GM19099 (cell line): ENCODE results near the gene PLRG1.

Experiments
- POLR2A ChIP-seq: IDR thresholded peaks from 3 replicates; pipeline ENCODE4 v1.6.1; 2011; ENCODE audit warnings: low read depth; ENCODE audit not compliant: insufficient read length; ENCODE audit errors: extremely low read depth

The PLRG1 gene

DNA sequence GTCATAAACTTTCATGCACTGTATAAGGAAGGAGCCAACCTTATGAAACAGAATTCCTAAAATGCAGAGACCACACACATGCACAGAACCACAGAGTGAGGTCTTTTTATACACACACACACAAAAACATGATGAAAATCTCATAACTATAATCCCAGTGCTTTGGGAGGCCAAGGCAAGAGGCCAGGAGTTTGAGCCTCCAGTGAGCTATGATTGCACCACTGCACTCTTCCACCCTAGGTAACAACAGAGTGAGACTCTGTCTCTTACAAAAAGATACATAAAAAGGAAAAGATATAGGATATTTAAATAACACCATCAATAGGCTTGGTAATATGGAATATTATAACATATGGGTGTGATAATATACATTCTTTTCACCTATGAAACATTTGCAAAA lies 29.7 kb upstream of the PLRG1 start:
- no peak for TF ChIP-seq POLR2A

DNA sequence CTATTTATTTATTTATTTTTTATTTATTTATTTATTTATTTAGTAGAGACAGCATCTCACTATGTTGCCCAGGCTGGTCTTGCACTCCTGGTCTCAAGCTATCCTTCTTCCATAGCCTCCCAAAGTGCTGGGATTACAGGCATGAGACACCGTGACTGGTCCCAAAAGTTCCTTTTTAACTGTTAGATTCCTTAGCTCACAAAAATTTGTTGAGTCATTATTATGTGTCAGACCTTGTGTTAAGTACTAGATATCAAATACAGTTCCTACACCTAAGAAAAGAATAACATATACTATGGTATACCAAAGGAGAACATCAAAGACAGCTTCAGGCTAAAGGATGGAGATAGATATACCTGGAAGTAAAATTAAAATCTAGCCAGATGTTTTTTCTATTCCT lies 28.7 kb upstream of the PLRG1 start:
- TF ChIP-seq POLR2A, result no peak

DNA sequence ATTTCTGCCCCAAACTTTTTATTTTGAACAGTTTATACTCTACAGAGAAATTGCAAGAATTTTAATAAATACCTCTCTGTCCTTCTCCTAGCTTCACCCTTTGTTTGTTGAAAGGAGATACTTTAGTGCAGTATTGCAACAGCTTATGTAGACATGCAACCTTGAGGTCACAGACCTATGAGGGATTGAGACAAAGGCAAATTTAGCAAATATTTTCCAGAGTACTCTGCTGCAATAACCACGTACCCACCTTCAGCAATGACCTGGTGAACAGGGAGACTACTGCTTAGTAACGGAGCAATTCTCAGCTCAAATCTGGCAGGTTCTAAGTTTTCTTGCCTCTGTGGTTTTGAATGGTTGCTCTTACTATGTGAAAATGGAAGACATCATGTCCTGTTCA lies 27.1 kb upstream of the PLRG1 start:
- no peak for TF ChIP-seq POLR2A

DNA sequence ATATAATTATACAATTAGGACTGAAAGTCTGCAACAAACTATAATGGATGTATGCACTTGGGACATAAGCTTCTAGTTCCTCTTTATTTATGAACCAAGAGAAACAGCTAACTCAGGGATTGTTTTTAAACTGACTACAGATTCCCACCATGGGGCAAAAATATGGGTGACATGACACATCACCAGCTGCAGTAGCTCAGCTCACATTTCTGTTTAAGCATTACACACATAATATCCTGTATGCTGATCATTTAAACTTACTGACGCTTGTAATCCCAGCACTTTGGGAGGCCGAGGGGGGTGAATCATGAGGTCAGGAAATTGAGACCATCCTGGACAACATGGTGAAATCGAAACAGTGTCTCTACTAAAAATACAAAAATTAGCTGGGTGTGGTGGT lies 24.1 kb upstream of the PLRG1 start:
- no peak for TF ChIP-seq POLR2A

DNA sequence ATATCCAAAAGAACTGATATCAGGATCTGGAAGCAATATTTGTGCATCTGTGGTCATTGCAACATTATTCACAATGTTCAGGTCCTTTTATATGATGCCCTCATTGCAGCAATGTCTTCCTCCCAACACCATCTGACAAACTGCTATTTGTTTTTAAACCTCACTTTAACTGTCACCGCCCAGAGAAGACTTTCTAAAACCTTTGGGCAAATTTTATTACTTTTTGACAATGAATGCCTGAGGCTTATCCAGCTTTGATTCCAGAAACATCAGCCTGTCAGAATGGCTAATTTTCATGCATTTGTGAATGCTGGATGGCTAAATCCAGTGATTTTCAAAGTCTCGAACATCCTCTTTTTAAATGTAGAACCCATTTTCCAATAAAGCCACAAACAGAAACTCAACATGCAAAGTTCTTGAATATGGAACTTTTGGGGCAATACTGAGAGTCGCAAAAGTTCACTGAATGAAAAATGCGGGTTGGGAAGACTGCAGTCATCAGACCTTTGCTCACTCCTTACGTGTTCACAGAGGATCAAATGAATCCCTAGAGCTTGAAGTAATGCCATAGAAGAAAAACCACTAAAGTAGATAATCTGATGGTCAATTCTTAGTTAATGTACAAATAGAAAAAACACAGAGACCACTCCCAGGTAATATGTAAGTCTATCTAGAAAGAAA lies 23.1 kb upstream of the PLRG1 start:
- no peak for TF ChIP-seq POLR2A

DNA sequence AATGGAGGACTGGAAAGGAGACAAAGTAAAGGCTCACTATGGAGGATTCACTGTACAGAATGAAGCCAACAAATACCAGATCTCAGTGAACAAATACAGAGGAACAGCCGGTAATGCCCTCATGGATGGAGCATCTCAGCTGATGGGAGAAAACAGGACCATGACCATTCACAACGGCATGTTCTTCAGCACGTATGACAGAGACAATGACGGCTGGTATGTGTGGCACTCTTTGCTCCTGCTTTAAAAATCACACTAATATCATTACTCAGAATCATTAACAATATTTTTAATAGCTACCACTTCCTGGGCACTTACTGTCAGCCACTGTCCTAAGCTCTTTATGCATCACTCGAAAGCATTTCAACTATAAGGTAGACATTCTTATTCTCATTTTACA lies 19.4 kb upstream of the PLRG1 start:
- TF ChIP-seq POLR2A, result no peak

DNA sequence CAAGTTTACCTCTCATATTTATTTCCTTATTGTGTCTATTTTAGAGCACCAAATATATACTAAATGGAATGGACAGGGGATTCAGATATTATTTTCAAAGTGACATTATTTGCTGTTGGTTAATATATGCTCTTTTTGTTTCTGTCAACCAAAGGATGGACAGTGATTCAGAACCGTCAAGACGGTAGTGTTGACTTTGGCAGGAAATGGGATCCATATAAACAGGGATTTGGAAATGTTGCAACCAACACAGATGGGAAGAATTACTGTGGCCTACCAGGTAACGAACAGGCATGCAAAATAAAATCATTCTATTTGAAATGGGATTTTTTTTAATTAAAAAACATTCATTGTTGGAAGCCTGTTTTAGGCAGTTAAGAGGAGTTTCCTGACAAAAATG lies 18.8 kb upstream of the PLRG1 start:
- no peak for TF ChIP-seq POLR2A

DNA sequence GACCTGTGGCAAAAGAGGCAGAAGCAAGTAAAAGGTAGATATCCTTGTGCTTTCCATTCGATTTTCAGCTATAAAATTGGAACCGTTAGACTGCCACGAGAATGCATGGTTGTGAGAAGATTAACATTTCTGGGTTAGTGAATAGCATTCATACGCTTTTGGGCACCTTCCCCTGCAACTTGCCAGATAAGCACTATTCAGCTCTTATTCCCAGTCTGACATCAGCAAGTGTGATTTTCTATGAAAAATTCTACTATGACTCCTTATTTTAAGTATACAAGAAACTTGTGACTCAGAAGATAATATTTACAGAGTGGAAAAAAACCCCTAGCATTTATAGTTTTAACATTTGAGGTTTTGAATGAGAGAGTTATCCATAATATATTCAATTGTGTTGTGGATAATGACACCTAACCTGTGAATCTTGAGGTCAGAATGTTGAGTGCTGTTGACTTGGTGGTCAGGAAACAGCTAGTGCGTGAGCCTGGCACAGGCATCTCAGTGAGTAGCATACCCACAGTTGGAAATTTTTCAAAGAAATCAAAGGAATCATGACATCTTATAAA lies 16.5 kb upstream of the PLRG1 start:
- no peak for TF ChIP-seq POLR2A

DNA sequence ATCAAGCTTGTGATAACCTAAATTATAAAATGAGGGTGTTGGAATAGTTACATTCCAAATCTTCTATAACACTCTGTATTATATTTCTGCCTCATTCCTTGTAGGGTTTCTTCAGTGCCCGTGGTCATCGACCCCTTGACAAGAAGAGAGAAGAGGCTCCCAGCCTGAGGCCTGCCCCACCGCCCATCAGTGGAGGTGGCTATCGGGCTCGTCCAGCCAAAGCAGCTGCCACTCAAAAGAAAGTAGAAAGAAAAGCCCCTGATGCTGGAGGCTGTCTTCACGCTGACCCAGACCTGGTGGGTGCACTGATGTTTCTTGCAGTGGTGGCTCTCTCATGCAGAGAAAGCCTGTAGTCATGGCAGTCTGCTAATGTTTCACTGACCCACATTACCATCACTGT lies 15.5 kb upstream of the PLRG1 start:
- TF ChIP-seq POLR2A, result no peak

DNA sequence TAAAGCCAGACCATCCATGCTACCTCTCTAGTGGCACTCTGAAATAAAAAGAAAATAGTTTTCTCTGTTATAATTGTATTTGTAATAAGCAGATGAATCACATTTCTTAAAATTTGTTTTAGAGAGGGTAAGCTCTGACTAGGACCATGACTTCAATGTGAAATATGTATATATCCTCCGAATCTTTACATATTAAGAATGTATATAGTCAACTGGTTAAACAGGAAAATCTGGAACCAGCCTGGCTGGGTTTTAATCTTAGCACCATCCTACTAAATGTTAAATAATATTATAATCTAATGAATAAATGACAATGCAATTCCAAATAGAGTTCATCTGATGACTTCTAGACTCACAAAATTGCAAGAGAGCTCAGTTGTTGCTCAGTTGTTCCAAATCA lies 14.1 kb upstream of the PLRG1 start:
- TF ChIP-seq POLR2A, result no peak

DNA sequence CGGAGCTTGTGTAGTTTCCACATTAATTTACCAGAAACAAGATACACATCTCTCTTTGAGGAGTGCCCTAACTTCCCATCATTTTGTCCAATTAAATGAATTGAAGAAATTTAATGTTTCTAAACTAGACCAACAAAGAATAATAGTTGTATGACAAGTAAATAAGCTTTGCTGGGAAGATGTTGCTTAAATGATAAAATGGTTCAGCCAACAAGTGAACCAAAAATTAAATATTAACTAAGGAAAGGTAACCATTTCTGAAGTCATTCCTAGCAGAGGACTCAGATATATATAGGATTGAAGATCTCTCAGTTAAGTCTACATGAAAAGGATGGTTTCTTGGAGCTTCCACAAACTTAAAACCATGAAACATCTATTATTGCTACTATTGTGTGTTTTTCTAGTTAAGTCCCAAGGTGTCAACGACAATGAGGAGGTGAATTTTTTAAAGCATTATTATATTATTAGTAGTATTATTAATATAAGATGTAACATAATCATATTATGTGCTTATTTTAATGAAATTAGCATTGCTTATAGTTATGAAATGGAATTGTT lies 12.6 kb upstream of the PLRG1 start, which contains the start of gene FGB:
Gene FGB, plus strand, starts transcription at position 315 of the 558 bp plus-strand sequence. Its CDS starts 8 bp downstream, at position 323.
- TF ChIP-seq POLR2A, result no peak

DNA sequence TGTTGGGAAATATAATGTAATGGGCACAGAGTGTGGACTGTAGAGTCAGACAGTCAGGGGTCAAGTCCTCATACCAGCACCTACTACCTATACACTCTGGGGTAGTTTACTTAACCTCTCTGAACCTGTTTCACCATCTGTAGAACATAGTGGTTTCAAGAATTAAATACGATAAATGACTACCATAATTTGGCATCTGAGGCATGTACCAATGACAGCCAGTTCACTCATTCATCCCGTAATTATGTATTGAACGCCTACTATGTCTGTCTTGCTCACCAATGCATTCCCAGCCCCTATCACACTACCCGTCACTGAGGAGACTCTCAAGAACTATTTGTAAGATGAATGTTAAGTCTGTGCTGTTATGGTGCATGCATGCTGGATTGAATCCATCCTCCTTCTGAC lies 10.6 kb upstream of the PLRG1 start:
- no peak for TF ChIP-seq POLR2A

DNA sequence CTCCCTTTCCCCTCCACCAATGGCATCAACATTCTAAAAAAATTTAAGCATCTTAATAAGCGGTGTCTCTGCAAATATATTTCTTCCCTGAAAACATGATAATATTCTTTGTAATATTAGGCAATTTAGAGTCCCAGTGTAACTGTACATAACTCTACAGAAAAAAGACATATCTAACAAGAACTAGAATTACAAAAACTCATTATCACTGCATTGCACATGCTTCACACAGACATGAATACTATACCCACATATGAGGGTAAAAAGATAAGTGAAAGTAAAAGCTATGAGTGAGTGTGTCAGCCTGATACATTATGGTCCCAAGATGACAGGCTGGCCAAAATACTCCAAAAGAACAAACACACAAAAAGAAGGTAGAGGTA lies 10.2 kb upstream of the PLRG1 start:
- TF ChIP-seq POLR2A, result no peak

DNA sequence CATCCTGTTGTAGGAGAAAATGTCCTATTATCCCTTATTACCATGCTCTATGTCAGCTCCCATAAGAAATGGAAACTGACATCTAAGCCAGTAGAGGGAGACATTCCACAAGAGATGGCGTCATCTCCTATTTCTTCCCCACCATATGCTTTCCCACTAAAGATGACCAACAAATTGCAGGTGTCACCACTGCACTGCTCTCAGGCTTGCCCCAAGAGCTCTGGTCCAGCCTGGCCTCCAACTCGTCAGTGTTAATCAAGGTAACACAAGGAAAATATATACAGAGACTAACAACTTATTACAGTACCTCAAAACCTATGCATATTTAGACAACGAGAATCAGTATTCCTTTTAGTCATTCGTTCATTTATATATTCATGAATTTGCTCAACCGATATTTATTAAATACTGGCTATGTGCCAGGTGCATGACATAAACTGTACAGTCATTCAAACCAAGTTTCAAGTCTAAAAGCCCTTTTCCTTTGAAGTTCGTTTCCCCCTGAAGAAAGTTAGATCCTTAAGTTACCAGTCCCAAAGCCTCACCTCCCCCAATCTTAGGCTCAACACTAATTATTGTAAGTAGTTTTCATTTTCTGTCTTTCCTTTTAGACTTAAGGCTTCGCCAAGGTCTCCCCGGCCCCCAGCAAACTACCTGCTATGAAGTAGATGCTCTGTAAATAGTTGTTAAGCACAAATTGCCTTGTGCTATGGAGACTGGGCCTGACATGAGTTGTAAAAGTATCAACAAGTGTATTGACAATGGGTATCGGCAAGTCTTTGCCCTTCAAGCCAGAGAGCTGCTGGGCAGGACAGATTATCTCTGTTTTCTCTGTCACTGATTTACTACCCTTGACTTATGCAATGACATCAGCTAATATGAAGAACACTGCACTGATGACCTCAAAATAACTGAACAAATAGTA lies 9.6 kb upstream of the PLRG1 start:
- TF ChIP-seq POLR2A, result no peak

DNA sequence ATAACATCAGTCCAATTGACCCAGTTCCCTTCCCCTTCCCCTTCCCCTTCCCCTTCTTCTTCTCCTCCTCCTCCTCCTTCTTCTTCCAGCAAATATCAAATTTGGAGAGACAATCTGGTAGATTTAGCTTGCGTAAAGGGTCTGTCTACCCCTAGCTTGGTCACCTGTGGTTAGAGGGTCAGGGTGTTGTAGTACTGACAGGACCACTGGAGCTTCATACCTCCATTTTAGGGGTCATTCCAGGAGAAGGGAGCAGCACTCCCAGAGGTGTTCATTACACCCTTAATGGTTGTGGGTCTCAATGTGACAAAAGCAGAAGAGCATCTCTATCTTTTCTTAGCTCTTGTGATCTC lies 8.9 kb upstream of the PLRG1 start:
- TF ChIP-seq POLR2A, result no peak
